Measurements from ENCODE around the gene DENND11. TPM values are rescaled to one million over a fixed set of nuclear protein-coding genes. Genes with fewer than 3 reads are reported as not detected.

The DENND11 gene
- polyA plus RNA-seq, 1 experiment, result 4.6 TPM

GRCh38 chr7:141729020-141729419 lies 27.1 kb upstream of the DENND11 start:
- ChIA-PET POLR2A (no interaction called here), CTCF (interaction anchor here (0.7 to 2.4 kb wide), 4 partner anchors 9 to 57 kb away, joined by 4 to 13 read pairs (median 4); partner anchors contain the start of gene SSBP1)
- Histone ChIP-seq H3K4me3 (ENCODE audit: low read depth, low read length) (no peak overlapping the region), H3K27me3 (ENCODE audit: control insufficient read depth, insufficient read depth, low read length) (no peaks in the 10 kb centered on the region), H3K36me3 (ENCODE audit: control insufficient read depth, insufficient read depth, low read length) (no peaks in the 10 kb centered on the region)
- no peak for DNase-seq (ENCODE audit: low read depth)
- TF ChIP-seq, protein P1, sequence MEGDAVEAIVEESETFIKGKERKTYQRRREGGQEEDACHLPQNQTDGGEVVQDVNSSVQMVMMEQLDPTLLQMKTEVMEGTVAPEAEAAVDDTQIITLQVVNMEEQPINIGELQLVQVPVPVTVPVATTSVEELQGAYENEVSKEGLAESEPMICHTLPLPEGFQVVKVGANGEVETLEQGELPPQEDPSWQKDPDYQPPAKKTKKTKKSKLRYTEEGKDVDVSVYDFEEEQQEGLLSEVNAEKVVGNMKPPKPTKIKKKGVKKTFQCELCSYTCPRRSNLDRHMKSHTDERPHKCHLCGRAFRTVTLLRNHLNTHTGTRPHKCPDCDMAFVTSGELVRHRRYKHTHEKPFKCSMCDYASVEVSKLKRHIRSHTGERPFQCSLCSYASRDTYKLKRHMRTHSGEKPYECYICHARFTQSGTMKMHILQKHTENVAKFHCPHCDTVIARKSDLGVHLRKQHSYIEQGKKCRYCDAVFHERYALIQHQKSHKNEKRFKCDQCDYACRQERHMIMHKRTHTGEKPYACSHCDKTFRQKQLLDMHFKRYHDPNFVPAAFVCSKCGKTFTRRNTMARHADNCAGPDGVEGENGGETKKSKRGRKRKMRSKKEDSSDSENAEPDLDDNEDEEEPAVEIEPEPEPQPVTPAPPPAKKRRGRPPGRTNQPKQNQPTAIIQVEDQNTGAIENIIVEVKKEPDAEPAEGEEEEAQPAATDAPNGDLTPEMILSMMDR (IDR thresholded peaks at IDR 0.05; ENCODE audit: insufficient read depth, low read depth, low read length), result no peak

DNA sequence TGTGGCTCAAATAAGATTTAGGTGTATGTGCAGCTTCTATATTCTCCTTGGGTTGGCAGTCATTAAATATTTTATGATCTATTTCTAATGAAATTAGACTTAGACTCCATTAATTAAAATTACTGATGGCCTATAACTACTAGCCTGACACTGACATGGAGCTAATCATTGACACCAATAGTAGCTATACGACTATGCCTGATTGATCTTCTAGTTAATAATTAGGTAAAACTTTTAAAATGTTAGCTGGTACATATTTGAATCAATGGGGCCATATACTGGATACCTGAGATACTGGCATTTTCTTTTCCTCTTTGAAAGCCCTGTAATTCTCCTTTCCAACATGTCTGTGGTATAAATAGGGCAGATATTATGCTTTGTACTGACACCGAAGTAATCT lies 20.6 kb upstream of the DENND11 start:
- no peaks in the 10 kb centered on the region for H3K36me3 ChIP-seq (ENCODE audit: control insufficient read depth, insufficient read depth, low read length)
- H3K27me3 ChIP-seq (ENCODE audit: control insufficient read depth, insufficient read depth, low read length), result no peaks in the 10 kb centered on the region
- DNase-seq (ENCODE audit: low read depth), result no peak
- CTCF ChIA-PET, result interaction anchor here (1.7 kb wide), 1 partner anchor 16 kb away, joined by 7 read pairs; the partner anchor contains the start of gene SSBP1
- POLR2A ChIA-PET, result no interaction called here
- TF ChIP-seq, protein P1 (IDR thresholded peaks at IDR 0.05; ENCODE audit: insufficient read depth, low read depth, low read length), result no peak
- H3K4me3 ChIP-seq (ENCODE audit: low read depth, low read length), result no peak overlapping the region

DNA sequence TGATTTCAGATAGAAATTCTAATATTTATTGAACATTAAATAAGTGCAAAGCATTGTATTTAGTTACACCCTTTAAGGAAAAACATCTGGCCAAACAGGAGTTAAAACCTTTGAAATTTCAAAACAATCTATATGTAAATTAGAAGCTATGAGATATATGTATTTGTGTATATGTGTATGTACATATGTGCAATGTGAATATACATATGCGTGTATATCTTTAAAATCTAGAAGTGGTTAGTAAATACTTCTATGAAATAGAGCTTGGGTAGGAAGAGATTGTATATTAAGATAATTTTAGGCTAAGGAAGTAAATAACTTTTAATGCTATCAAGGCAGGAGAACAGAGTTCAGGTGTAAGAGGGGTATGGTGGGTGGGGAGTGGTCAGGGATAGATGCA lies 15.5 kb upstream of the DENND11 start:
- DNase-seq (ENCODE audit: low read depth), result no peak
- CTCF ChIA-PET, result interaction anchor here (1.0 to 1.4 kb wide), 4 partner anchors 9 to 16 kb away, joined by 3 to 5 read pairs (median 4); partner anchors contain the start of gene WEE2
- Histone ChIP-seq H3K4me3 (ENCODE audit: low read depth, low read length) (no peak overlapping the region), H3K27me3 (ENCODE audit: control insufficient read depth, insufficient read depth, low read length) (no peaks in the 10 kb centered on the region), H3K36me3 (ENCODE audit: control insufficient read depth, insufficient read depth, low read length) (no peaks in the 10 kb centered on the region)
- POLR2A ChIA-PET, result no interaction called here
- TF ChIP-seq, protein P1 (IDR thresholded peaks at IDR 0.05; ENCODE audit: insufficient read depth, low read depth, low read length), result no peak

GRCh38 chr7:141715794-141716689 lies 14.1 kb upstream of the DENND11 start:
- H3K36me3 ChIP-seq (ENCODE audit: control insufficient read depth, insufficient read depth, low read length), result no peaks in the 10 kb centered on the region
- DNase-seq (ENCODE audit: low read depth), result no peak
- ChIA-PET CTCF (interaction anchor here (1.3 to 1.4 kb wide), 2 partner anchors 11 to 17 kb away, joined by 3 to 5 read pairs; no protein-coding TSS in a partner anchor), POLR2A (no interaction called here)
- H3K27me3 ChIP-seq (ENCODE audit: control insufficient read depth, insufficient read depth, low read length), result no peaks in the 10 kb centered on the region
- no peak overlapping the region for H3K4me3 ChIP-seq (ENCODE audit: low read depth, low read length)
- TF ChIP-seq, protein P1 (IDR thresholded peaks at IDR 0.05; ENCODE audit: insufficient read depth, low read depth, low read length), result no peak

- no peak for DNase-seq (ENCODE audit: low read depth)
- no peaks in the 10 kb centered on the region for H3K27me3 ChIP-seq (ENCODE audit: control insufficient read depth, insufficient read depth, low read length)
- ChIA-PET CTCF (interaction anchor here (0.8 to 1.3 kb wide), 2 partner anchors 12 to 22 kb away, joined by 3 to 4 read pairs; no protein-coding TSS in a partner anchor), POLR2A (no interaction called here)
- TF ChIP-seq, protein P1 (IDR thresholded peaks at IDR 0.05; ENCODE audit: insufficient read depth, low read depth, low read length), result no peak
- no peak overlapping the region for H3K4me3 ChIP-seq (ENCODE audit: low read depth, low read length)
- no peaks in the 10 kb centered on the region for H3K36me3 ChIP-seq (ENCODE audit: control insufficient read depth, insufficient read depth, low read length)
These were observed 13.1 kb upstream of the DENND11 start for GRCh38 chr7:141715018-141715417.

Measured in BJ (cell line).